Measurements from ENCODE around the gene TRIM51.

TRIM51 gene

DNA sequence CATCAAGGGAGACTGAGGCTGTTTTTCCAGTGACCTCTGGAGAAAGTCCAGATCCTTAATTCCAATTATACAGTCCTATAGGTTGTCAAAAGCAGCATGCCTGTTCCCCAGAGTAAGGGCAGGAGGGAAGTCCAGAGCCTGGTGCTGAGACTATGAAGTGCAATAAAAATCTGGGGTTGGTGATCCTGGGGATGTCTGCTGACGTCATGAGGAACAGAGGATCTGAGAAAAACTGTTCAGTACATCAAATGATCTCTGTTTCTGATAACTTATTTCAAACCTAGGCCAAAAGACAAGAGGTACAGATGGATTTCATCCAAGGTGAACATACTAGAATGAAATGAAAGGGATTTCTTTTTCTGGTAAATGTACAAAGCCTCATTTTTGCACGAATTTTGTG, 19.2 kb downstream of the TRIM51 start:
- Histone ChIP-seq H3K9me3 (ENCODE audit: control insufficient read depth in 1 of 2, low read length in 2 of 2) (no peaks in the 10 kb centered on the region), H3K4me3 (ENCODE audit: low read depth in 1 of 2, low read length in 2 of 2) (no peak overlapping the region), H3K36me3 (ENCODE audit: control insufficient read depth in 1 of 2, insufficient read depth in 2 of 2, low read length in 2 of 2) (no peaks in the 10 kb centered on the region), H3K4me1 (ENCODE audit: control insufficient read depth in 1 of 2, insufficient read depth in 2 of 2, low read length in 2 of 2) (no peaks in the 10 kb centered on the region), H3K27me3 (ENCODE audit: low read depth, low read length) (no peaks in the 10 kb centered on the region), H3K27ac (ENCODE audit: low read length) (no peak overlapping the region)

DNA sequence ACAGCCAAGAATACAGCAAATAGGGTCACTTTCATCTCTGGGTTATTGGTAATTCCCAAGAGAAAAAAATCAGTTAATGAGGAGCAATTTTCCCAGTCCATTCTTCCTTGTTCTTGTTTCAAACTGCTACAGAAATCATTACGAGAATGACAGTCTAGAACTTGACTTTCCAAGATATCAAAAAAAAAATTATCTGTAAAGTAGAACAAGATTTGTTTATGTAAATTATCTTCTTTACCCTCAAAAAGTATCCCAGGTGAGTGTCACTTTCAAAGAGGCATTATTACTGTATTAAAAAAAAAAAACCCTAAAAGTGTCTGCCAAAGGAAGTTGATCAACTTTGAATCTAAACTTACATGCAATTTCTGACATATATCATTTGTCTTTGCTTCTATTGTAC, 31.4 kb downstream of the TRIM51 start, which contains the start of gene OR5W2:
TSS of gene OR5W2 (minus strand) at position 101 of the 400 bp plus-strand sequence. CDS start at position 101, 0 bp downstream.
- Histone ChIP-seq H3K4me3 (ENCODE audit: low read depth in 1 of 2, low read length in 2 of 2) (no peak within 1 kb of the TSS), H3K4me1 (ENCODE audit: control insufficient read depth in 1 of 2, insufficient read depth in 2 of 2, low read length in 2 of 2) (no peaks in the 10 kb centered on the region), H3K9me3 (ENCODE audit: control insufficient read depth in 1 of 2, low read length in 2 of 2) (no peaks in the 10 kb centered on the region), H3K27ac (ENCODE audit: low read length) (no peak within 1 kb of the TSS), H3K27me3 (ENCODE audit: low read depth, low read length) (no peaks in the 10 kb centered on the region), H3K36me3 (ENCODE audit: control insufficient read depth in 1 of 2, insufficient read depth in 2 of 2, low read length in 2 of 2) (no peaks in the 10 kb centered on the region)

DNA sequence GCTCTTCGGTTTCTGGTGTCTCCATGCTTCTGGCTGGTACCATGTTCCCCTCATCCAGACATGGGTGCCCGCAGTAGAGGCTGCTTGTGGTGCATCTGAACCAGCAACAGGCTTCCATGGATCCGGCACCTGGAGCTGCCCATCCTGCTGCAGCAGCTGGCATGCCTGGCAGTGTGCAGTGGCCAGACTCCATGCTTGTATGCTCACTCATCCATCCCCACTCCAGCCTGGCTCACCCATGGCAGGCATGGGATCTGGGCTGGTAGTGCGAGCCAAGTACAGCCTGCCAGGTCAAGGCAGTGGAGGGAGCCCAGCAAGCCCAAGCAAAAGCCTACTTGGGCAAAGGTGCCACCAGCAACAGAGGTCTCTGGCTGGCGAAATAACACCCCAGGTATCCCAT, 37.4 kb downstream of the TRIM51 start:
- Histone ChIP-seq H3K27me3 (ENCODE audit: low read depth, low read length) (no peaks in the 10 kb centered on the region), H3K4me1 (ENCODE audit: control insufficient read depth in 1 of 2, insufficient read depth in 2 of 2, low read length in 2 of 2) (no peaks in the 10 kb centered on the region), H3K27ac (ENCODE audit: low read length) (no peak overlapping the region)

DNA sequence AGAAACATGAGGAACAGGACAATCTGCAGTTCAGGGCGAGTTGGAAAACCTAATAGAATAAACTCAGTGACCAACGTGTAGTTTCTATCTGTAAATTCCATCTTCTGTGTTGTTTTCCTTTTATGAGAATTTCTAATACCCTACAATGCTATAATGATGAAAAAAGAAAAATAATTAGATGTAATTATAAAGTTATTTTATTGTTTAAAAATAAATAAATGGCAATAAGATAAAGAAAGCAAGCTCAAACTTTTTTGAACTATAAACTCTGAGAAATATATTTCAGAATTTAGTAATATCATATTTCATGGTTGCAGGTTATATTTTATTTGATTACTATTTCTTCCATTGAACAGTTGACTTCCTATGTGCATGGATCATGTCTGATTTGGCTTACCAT, 53.2 kb downstream of the TRIM51 start, which contains the start of gene OR5I1:
TSS of gene OR5I1 (minus strand) at position 101 of the 400 bp plus-strand sequence. CDS start at position 101, 0 bp downstream.
- no peaks in the 10 kb centered on the region for H3K9me3 ChIP-seq (ENCODE audit: control insufficient read depth in 1 of 2, low read length in 2 of 2)
- no peaks in the 10 kb centered on the region for H3K36me3 ChIP-seq (ENCODE audit: control insufficient read depth in 1 of 2, insufficient read depth in 2 of 2, low read length in 2 of 2)

More for the DNA sequence above, 37.4 kb downstream of the TRIM51 start:
- no peaks in the 10 kb centered on the region for H3K9me3 ChIP-seq (ENCODE audit: control insufficient read depth in 1 of 2, low read length in 2 of 2)
- no peak overlapping the region for H3K4me3 ChIP-seq (ENCODE audit: low read depth in 1 of 2, low read length in 2 of 2)
- H3K36me3 ChIP-seq (ENCODE audit: control insufficient read depth in 1 of 2, insufficient read depth in 2 of 2, low read length in 2 of 2), result no peaks in the 10 kb centered on the region

More for the DNA sequence above, 53.2 kb downstream of the TRIM51 start, which contains the start of gene OR5I1:
- Histone ChIP-seq H3K27me3 (ENCODE audit: low read depth, low read length) (no peaks in the 10 kb centered on the region), H3K4me3 (ENCODE audit: low read depth in 1 of 2, low read length in 2 of 2) (no peak within 1 kb of the TSS), H3K4me1 (ENCODE audit: control insufficient read depth in 1 of 2, insufficient read depth in 2 of 2, low read length in 2 of 2) (no peaks in the 10 kb centered on the region), H3K27ac (ENCODE audit: low read length) (no peak within 1 kb of the TSS)

All from muscle layer of duodenum (tissue), 2 donors.